Urothelium cell line (cell line): ENCODE data around the gene TMEM120A.

Source experiments
- DNase-seq: peaks from one replicate; pipeline ENCODE4 v3.0.0; 2011; ENCODE audit warnings: low spot score, mixed read lengths
- FAIRE-seq: peaks from 2 replicates; lab custom pipeline; 2011; peaks lifted over from hg19 to GRCh38; lab: Jason Lieb, UNC

The TMEM120A gene

GRCh38 chr7:75995996-75996395 lies 1.6 kb upstream of the TMEM120A start:
- FAIRE-seq (no peak), DNase-seq (no peak)

- FAIRE-seq (no peak), DNase-seq (no peak)
Measured at GRCh38 chr7:75995052-75995471, 667 bp upstream of the TMEM120A start.

GRCh38 chr7:75993689-75994387 lies 557 bp downstream of the TMEM120A start:
- peak; percentile 83 for DNase-seq
- FAIRE-seq: no peak

GRCh38 chr7:75992083-75992755 lies 2.2 kb downstream of the TMEM120A start:
- no peak for FAIRE-seq
- DNase-seq: no peak

- FAIRE-seq: no peak
Measured at GRCh38 chr7:75991531-75992082, 2.8 kb downstream of the TMEM120A start.

GRCh38 chr7:75989500-75990388 lies 4.7 kb downstream of the TMEM120A start:
- DNase-seq (no peak), FAIRE-seq (no peak)

More at GRCh38 chr7:75991531-75992082, 2.8 kb downstream of the TMEM120A start:
- no peak for DNase-seq

GRCh38 chr7:75988568-75989499 lies 5.6 kb downstream of the TMEM120A start:
- DNase-seq: no peak
- FAIRE-seq: no peak

GRCh38 chr7:75987805-75988567 lies 6.4 kb downstream of the TMEM120A start:
- DNase-seq: no peak
- FAIRE-seq: no peak

GRCh38 chr7:75987026-75987804 lies 7.2 kb downstream of the TMEM120A start:
- DNase-seq (no peak), FAIRE-seq (no peak)

GRCh38 chr7:75986147-75986781 lies 8.1 kb downstream of the TMEM120A start:
- DNase-seq (no peak), FAIRE-seq (no peak)

- FAIRE-seq: no peak
Measured at GRCh38 chr7:75985518-75986146, 8.8 kb downstream of the TMEM120A start.

GRCh38 chr7:75985009-75985517 lies 9.3 kb downstream of the TMEM120A start:
- no peak for FAIRE-seq
- DNase-seq: no peak

More at GRCh38 chr7:75985518-75986146, 8.8 kb downstream of the TMEM120A start:
- no peak for DNase-seq

GRCh38 chr7:75984130-75985008 lies 10.0 kb downstream of the TMEM120A start:
- no peak for DNase-seq
- no peak for FAIRE-seq

- FAIRE-seq (no peak), DNase-seq (no peak)
Measured at GRCh38 chr7:75983471-75984129, 10.8 kb downstream of the TMEM120A start.

- no peak for FAIRE-seq
- DNase-seq: no peak
Measured at GRCh38 chr7:75982306-75983064, 11.9 kb downstream of the TMEM120A start.
